OCI-LY3 (cell line): Measurements from ENCODE around the gene SCARB2.
A peak's percentile ranks its signal among the peaks of the same experiment; 100 is the strongest.

Experiments
- EZH2phosphoT487 ChIP-seq: fragments of 200-600 bp; shearing (Covaris generic); IDR thresholded peaks from 2 replicates; pipeline ENCODE4 v1.6.1; 2018; ENCODE audit warnings: antibody characterized with exemption, mixed run types, low read depth
- TF ChIP-seq, protein P1 (sequence below): fragments of 200-600, 300-600 bp; sonication (generic); IDR thresholded peaks from 2 replicates; pipeline ENCODE4 v1.5.1; 2014; ENCODE audit warnings: antibody characterized with exemption, low read length, low read depth

DNA sequence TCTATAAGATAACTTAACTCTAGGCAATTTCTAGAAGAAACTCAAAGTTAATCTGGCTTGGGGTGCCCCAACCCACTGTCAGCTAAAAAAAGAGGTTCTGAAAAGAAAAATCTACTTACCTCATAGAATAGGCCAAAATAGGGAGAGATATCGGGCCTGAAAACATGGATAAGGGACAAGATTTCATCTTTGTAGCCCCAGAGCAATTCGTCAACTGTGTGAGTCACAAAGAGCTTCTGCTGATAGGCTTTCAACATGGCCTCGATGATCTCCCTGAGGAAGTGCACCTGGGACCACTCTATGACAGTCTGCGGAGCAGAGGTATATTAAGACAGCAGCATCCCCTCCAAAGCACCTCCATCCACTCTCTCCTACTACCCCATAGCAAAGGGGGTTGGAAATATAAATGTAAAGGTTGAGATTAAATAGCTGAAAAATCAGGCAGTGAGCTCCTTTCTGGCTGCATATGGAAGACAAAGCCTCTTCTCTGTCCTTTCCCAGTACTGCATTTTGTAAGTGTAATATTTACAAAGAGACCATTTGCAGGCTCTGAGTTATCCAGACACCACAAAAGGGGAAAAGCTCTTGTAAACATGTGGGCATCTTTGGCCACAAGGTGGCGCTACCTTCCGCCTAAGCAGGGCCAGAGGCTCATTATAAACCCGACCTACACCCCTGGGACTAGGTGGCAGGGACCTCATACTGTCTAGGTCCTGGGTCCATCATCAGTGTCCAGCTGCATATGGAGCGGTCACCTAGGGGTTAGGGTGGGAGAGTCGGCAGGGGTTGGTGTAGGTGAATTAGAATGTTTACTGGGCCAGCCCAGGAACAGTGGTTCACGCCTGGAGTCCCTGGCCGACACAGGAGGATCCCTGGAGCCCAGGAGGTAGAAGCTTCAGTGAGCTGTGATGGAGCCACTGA lies 34.0 kb downstream of the SCARB2 start:
- TF ChIP-seq, protein P1, sequence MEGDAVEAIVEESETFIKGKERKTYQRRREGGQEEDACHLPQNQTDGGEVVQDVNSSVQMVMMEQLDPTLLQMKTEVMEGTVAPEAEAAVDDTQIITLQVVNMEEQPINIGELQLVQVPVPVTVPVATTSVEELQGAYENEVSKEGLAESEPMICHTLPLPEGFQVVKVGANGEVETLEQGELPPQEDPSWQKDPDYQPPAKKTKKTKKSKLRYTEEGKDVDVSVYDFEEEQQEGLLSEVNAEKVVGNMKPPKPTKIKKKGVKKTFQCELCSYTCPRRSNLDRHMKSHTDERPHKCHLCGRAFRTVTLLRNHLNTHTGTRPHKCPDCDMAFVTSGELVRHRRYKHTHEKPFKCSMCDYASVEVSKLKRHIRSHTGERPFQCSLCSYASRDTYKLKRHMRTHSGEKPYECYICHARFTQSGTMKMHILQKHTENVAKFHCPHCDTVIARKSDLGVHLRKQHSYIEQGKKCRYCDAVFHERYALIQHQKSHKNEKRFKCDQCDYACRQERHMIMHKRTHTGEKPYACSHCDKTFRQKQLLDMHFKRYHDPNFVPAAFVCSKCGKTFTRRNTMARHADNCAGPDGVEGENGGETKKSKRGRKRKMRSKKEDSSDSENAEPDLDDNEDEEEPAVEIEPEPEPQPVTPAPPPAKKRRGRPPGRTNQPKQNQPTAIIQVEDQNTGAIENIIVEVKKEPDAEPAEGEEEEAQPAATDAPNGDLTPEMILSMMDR = peak; percentile 97
- no peak for TF ChIP-seq EZH2phosphoT487
